Mammary epithelial cell (primary cell): ENCODE measurements around the gene WFIKKN2.

Experiments used
- CTCF ChIP-seq, 2 donors: IDR thresholded peaks in 1 of 2; conservative IDR thresholded peaks in 1 of 2; 2 replicates each; pipeline ENCODE4 v1.5.1; 2011 to 2012; ENCODE audit warnings: inconsistent platforms in 2 of 2, low read length in 2 of 2, mild to moderate bottlenecking in 2 of 2, control low read depth in 1 of 2, low read depth in 1 of 2; ENCODE audit not compliant: insufficient read depth in 1 of 2; ENCODE audit errors: extremely low read depth in 1 of 2
- EZH2 ChIP-seq: IDR thresholded peaks from 2 replicates; pipeline ENCODE4 v1.6.1; 2012; ENCODE audit warnings: low read length, inconsistent platforms, borderline replicate concordance

DNA sequence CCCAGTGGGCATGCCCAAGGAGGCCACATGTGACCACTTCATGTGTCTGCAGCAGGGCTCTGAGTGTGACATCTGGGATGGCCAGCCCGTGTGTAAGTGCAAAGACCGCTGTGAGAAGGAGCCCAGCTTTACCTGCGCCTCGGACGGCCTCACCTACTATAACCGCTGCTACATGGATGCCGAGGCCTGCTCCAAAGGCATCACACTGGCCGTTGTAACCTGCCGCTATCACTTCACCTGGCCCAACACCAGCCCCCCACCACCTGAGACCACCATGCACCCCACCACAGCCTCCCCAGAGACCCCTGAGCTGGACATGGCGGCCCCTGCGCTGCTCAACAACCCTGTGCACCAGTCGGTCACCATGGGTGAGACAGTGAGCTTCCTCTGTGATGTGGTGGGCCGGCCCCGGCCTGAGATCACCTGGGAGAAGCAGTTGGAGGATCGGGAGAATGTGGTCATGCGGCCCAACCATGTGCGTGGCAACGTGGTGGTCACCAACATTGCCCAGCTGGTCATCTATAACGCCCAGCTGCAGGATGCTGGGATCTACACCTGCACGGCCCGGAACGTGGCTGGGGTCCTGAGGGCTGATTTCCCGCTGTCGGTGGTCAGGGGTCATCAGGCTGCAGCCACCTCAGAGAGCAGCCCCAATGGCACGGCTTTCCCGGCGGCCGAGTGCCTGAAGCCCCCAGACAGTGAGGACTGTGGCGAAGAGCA, 4.4 kb downstream of the WFIKKN2 start:
- no peak for TF ChIP-seq CTCF (conservative IDR thresholded peaks at IDR 0.05 in 1 of 2, IDR thresholded peaks at IDR 0.05 in 1 of 2; ENCODE audit: extremely low read depth in 1 of 2, insufficient read depth in 1 of 2, low read depth in 1 of 2, low read length in 2 of 2)
- TF ChIP-seq EZH2: no peak
